Kidney epithelial cell (primary cell): Measurements from ENCODE around the gene TRIM72. TPM values are rescaled to one million over a fixed set of nuclear protein-coding genes. Genes with fewer than 3 reads are reported as not detected.

Source experiments
- DNase-seq: peaks from one replicate; pipeline ENCODE4 v3.0.0-alpha.2; 2010; ENCODE audit warnings: low read depth
- H3K27me3 ChIP-seq: 2 replicates; pipeline ENCODE4 v1.6.0; 2011; ENCODE audit warnings: low read length; ENCODE audit not compliant: control insufficient read depth, insufficient read depth
- H3K36me3 ChIP-seq: 2 replicates; pipeline ENCODE4 v1.5.1; 2011; ENCODE audit warnings: low read length; ENCODE audit not compliant: control insufficient read depth, insufficient read depth
- H3K4me3 ChIP-seq: 2 replicates; pipeline ENCODE4 v1.5.1; 2011; ENCODE audit warnings: low read depth, mild to moderate bottlenecking, control low read depth, low read length
- CTCF ChIP-seq: IDR thresholded peaks from 2 replicates; pipeline ENCODE4 v1.5.1; 2011; ENCODE audit warnings: mild to moderate bottlenecking, moderate library complexity, low read length, control low read depth, inconsistent platforms; ENCODE audit not compliant: insufficient read depth, poor library complexity, severe bottlenecking
- total RNA-seq: library from RNA; depleted of rRNA; stranded (reverse); fragments of >200 nt; gene quantifications from 2 replicates; pipeline ENCODE4 v1.2.3, GENCODE V29; 2015

The TRIM72 gene
- total RNA-seq, 1 donor from 2014 or later, result not detected

- TF ChIP-seq CTCF, result no peak
- Histone ChIP-seq H3K36me3 (peaks cover 2% of the 10 kb centered on the region), H3K27me3 (peaks cover 13% of the 10 kb centered on the region), H3K4me3 (no peak overlapping the region)
- DNase-seq, result no peak
Measured at GRCh38 chr16:31200821-31201568, 12.9 kb upstream of the TRIM72 start.

GRCh38 chr16:31201582-31202413, 12.1 kb upstream of the TRIM72 start:
- Histone ChIP-seq H3K27me3 (peaks cover 13% of the 10 kb centered on the region), H3K36me3 (no peaks in the 10 kb centered on the region), H3K4me3 (peak overlapping the region; percentile 64)
- DNase-seq, result no peak
- no peak for TF ChIP-seq CTCF

- Histone ChIP-seq H3K36me3 (no peaks in the 10 kb centered on the region), H3K4me3 (peak within 1 kb of the TSS; percentile 64), H3K27me3 (peaks cover 20% of the 10 kb centered on the region)
- no peak for TF ChIP-seq CTCF
- DNase-seq, result no peak
Measured at GRCh38 chr16:31202414-31203375, 11.2 kb upstream of the TRIM72 start, which contains the start of gene PYCARD. Gene PYCARD (minus strand): TSS chr16:31202760. CDS start chr16:31202690, 70 bp downstream.

- TF ChIP-seq CTCF, result no peak
- H3K36me3 ChIP-seq, result no peaks in the 10 kb centered on the region
- peaks cover 28% of the 10 kb centered on the region for H3K27me3 ChIP-seq
- H3K4me3 ChIP-seq, result no peak overlapping the region
- no peak for DNase-seq
Measured at GRCh38 chr16:31204871-31205666, 8.8 kb upstream of the TRIM72 start.

GRCh38 chr16:31206776-31207175, 7.1 kb upstream of the TRIM72 start:
- Histone ChIP-seq H3K27me3 (peaks cover 30% of the 10 kb centered on the region), H3K4me3 (no peak overlapping the region), H3K36me3 (no peaks in the 10 kb centered on the region)
- DNase-seq, result no peak
- TF ChIP-seq CTCF, result no peak
